Left renal pelvis (tissue), 4 donors: ENCODE data around the gene IL6R. TPM values are rescaled to one million over a fixed set of nuclear protein-coding genes. Genes with fewer than 3 reads are reported as not detected.

Experiments
- DNase-seq, 4 donors: peaks; one replicate each; pipeline ENCODE4 v3.0.0-alpha.2; 2013; ENCODE audit warnings: low read depth in 4 of 4, low spot score in 3 of 4
- polyA plus RNA-seq, 4 donors: library from polyadenylated mRNA; unstranded; fragments of 120-200 nt; gene quantifications; one replicate each; pipeline ENCODE4 v1.2.1, GENCODE V29; 2013; ENCODE audit not compliant: insufficient read length in 4 of 4

The IL6R gene
- polyA plus RNA-seq, 4 donors, result 4.6 to 6.6 (median 5.4) TPM

- no peak for DNase-seq
Measured at GRCh38 chr1:154422521-154422920, 17.4 kb downstream of the IL6R start.

GRCh38 chr1:154423304-154423987, 18.3 kb downstream of the IL6R start:
- DNase-seq, result no peak

- DNase-seq, result no peak
Measured at GRCh38 chr1:154423988-154424326, 18.8 kb downstream of the IL6R start.

DNA sequence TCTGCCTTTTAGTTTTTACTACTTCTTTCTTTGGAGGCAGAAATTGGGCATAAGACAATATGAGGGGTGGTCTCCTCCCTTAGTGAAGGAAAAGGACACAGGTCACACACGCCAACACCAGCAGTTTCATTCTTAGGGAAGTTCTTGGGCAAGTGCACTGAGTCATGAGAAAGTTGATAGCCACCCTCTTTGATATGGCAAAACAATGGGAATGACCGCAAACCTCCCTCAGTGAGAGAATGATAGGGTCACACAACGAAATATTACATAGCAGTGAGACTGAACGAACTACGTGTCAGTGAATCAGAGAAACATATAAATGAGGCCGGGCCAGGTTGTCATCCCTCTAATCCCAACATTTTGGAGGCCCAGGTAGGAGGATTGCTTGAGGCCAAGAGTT, 20.0 kb downstream of the IL6R start:
- DNase-seq, result no peak

- DNase-seq, result no peak
Measured at GRCh38 chr1:154427173-154428139, 22.3 kb downstream of the IL6R start.

GRCh38 chr1:154429118-154429517, 24.0 kb downstream of the IL6R start:
- no peak for DNase-seq

DNA sequence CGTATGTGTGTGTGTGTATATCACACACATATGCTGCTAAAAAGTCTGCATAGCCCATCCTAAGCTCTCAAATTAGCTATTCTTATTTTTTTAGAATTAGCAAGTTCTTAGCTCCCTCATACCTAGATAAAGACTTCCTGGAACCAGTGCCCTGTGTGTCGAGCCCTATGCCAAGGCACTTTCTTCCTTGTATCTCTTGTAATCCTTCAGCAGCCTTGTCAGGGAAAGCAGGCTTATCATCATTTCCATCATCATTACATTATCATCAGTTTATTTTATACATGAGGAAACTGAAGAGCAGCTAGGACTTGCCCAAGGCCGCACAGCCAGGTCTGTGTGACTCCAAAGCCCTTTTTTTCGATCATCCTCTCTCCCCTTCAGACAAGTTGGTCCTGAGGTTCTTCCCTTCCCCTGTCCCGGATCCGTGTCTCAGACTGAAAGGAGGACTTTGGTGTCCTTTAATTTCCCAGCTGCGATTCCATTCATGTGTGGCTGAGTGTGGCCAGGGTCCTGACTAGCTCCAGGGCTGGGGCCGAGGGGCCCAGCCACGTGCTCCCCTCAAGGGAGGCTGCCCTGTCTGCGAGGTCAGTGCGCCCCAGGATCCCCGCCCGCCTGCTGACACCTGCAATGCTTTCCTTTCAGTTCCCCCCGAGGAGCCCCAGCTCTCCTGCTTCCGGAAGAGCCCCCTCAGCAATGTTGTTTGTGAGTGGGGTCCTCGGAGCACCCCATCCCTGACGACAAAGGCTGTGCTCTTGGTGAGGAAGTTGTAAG, 24.9 kb downstream of the IL6R start:
- DNase-seq, result no peak

DNA sequence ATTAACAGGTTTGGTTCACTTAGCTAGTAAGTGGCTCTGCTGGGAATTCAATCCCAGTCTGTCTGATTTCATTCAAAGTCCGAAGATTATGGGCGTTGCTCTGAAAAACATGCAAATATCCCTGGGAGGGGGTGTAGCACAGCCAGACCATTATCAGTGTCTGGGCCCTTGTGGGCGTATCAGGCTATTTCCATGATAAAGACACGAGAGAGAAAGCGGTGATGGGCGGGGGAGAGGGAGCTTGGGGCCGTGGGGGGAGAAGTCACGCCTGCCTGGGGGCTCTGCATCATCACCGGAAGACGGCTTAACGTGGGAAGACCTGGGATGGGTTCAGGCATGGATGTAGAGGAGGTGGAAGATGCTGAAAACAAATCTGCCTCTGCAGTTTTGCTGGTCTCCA, 25.8 kb downstream of the IL6R start:
- no peak for DNase-seq

DNA sequence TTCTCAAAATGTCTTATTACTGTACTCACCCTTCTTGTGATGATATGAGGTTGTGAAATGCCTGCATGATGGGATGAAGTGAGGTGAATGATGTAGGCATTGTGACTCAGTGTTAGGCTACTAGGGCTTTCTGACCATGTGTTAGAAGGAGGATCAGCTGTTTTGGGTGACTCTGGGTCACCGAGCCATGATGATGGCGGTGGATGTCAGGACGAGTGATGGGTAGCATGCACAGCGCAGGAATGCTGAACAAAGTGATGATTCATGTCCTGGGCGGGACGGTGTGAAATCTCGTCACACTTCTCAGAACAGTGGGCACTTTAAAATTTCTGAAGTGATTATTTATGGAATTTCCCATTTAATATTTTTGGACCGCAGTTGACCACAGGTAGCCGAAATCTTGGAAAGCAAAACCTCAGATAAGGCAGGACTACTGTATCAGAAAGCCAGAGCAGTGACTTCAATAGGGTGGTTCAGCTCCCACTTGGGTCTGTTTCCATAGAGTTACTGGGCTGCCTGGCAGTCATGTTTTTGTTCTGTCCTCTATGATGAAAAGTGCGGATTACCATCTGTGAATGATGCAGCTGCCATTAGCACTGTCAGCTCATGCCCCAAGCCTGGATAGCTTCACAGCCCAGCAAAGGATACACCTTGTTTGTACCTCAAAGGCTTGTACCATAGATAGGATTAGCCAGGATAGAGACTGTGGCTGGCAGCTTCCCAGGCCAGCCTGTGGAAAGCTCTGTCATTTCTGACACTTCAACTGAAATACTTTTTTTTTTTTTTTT, 26.6 kb downstream of the IL6R start:
- DNase-seq, result no peak

DNA sequence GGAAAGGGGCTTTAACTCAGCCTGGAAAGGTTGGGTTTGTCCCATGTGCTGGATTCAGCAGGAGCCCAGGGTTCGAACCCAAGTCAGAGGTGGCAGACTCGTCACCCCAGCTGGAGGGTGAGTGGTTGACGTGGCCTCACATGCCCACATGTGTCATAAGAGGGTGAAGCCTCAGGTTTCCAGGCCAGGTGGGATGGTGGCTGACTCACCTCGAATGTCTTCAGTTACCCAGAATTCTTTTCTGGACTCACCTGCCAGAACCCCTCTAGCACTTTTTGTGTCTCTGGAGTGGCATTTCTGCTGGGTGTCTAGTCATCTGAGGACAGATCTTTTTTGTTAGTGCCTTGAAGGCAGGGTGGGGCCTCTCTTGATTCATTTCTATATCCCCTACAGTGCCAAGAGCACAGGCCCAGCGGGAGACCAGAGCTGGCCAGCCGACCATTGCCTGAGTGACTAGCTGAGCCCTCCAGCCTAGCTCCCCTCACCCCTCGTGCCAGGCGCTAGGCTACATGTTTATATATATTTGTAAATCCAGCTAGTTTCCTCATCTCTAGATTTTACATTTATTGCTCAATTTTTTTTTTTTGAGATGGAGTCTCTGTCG, 28.1 kb downstream of the IL6R start:
- no peak for DNase-seq

DNA sequence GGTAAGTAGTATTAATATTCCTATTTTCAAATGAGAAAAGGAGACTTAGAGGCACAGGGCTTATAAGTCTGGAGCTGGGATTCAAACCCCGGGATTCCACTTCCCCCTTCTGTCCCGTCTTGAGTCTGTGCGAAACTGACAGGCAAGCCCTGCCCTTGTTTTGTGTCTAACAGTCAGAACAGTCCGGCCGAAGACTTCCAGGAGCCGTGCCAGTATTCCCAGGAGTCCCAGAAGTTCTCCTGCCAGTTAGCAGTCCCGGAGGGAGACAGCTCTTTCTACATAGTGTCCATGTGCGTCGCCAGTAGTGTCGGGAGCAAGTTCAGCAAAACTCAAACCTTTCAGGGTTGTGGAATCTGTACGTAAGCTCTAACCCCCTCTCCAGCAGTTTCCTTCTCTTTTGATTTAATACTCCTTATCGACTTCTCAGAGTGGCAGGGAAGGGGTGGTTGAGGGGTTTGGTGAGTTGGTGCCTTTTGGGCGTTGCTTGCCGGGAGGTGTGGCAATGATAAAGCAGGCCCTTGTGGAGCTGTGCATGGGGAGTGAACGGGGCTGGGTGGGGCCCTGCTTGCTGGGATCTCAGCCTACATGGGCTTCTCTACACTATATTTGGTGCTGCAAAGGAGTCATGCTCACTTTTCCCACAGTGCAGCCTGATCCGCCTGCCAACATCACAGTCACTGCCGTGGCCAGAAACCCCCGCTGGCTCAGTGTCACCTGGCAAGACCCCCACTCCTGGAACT, 29.4 kb downstream of the IL6R start:
- DNase-seq, result no peak

DNA sequence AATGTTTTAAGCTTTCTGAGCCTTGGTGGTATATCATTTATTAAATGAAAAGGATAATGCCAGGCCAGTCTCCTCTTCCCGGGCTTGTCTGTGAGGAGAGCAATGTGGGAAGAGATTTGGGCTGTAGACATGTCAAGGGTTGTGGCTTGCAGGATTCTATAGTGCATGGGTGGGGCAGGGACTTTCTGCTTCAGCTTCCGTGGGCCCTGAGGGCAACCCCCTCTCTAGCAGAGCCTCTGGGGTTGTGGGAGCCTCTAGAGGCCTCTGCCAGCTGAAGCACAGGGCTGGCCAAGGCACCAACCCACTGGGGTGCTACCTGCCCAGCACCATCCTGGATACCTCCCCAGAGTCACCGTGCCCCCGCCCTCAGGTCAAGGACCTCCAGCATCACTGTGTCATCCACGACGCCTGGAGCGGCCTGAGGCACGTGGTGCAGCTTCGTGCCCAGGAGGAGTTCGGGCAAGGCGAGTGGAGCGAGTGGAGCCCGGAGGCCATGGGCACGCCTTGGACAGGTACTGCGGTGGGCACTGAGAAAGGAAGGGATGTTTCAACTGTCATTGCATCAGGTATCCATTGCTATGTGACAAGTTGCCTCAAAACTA, 30.6 kb downstream of the IL6R start:
- no peak for DNase-seq

GRCh38 chr1:154436433-154436832, 31.3 kb downstream of the IL6R start:
- no peak for DNase-seq

DNA sequence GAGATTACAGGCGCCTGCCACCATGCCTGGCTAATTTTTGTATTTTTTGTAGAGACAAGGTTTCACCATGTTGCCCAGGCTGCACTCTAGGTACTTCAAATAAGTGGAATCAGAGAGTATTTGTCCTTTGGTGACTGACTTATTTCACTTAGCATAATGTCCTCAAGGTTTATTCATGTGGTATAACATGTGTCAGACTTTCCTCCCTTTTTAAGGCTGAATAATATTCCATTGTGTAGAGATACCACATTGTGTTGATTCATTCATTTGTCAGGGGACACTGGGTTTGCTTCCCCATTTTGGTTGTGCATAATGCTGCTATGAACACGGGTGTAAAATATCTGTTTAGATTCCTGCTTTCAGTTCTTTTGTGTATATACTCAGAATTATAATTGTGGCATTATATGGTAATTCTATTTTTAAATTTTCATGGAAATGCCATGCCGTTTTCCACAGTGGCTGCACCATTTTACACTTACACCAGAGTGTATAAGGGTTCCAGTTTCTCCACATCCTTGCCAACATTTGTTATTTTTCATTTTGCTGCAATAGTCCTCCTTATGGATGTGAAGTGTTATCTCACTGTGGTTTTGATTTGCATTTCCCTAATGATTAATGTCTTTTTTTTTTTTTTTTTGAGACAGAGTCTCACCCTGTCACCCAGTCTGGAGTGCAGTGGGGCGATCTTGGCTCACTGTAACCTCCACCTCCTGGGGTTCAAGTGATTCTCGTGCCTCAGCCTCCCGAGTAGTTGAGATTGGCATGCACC, 35.1 kb downstream of the IL6R start:
- DNase-seq, result no peak

DNA sequence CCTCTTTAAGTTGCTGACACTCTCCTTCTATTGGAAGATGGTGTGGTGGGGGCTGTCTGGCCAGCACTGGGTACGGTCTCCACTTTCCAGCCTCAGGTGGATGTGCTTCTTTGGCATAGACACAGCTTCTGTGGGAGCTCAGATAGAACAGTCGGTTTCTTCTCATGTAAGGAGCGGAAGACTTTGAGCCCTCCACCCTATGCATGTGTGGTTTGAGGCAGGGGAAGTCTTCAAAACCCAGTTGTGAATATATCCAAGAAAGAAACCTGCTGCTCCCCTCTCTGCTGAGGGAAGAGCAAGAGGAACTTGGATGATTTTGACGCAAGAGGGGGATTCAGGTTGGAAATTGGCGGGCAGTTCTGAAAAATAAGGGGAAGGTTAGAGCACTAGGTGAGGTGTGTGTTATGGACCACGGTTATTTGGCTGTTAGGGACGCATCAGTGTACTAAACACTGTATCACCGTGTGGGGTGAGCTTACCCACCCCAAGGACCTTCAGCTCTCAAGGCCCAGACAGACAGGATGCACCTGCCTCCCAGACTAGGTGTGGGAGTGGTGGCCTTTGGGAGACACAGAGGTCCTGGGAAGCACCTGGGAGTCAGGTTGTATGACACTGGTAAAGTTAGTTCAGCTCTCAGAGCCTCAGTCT, 36.2 kb downstream of the IL6R start:
- DNase-seq, result no peak

DNA sequence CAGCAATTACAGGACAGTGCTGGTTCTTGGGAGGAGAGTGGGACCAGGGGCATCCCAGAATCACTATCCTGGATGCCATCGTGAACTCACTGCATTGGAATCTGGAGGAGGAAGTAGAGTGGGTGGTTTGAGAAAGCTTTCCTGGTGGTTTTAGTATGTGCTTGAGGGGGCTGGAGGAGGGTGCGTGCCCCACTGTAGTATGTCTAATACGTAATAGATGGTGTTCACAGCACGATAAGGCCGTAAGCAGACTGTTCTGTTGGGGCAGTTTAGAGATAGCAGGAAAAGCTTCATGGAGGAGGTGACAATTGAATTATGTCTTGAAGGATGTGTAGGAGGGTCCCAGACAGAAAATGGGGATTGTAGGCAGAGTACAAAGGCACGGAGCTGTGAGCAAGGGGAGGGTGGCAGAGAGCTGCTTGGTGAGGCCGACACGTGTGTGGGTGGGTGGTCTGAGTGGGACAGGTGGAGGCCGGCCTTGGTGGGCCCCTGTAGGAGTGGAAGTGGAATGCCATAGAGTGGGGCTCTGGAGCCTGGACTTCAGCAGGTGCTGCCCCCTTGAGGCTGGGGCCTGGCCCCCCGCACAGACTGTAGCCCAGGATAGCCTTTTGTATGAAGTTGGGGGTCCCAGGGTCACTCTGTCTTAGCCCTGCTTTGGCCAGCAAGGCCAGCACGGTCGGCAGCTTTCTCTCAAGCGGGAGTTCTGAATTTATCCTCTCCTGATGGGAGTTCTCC, 37.0 kb downstream of the IL6R start:
- DNase-seq, result no peak
